ENCODE results near the gene ZMYND8. TPM values are rescaled to one million over a fixed set of nuclear protein-coding genes. Genes with fewer than 3 reads are reported as not detected.

Gene ZMYND8
- total RNA-seq, 3 donors from 2014 or later (not counting 1 experiment from before 2014, with no cell fraction given), result 57.6 to 72.6 (median 69.8) TPM

DNA sequence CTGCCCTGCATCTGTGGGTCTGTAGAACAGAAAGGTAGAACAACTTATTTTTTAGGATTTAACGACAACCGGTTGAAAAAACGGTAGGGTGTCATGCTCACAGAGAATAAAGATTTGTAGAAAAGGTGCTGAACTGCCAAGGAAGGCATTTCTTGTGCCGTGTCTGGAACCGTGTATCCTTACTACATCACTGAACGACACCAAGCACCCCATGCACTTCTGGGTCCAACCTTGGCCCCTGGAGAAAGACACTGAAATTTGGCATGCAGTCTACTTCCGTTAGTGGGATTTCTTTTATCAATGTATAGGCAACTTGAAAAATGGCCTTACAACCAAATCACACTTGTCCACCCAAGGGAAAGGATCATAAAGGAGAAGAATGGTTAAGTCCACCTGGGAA is 145.5 kb downstream of the ZMYND8 start:
- no peak overlapping the region for H3K27ac ChIP-seq (ENCODE audit: low read length)
- H3K27me3 Mint-ChIP-seq (ENCODE audit: low read depth in 2 of 2), result no peaks in the 10 kb centered on the region
- intact Hi-C loops (cut with micrococcal nuclease), result no loop called here
- H3K4me3 ChIP-seq (ENCODE audit: low read length), result no peak overlapping the region
- no peaks in the 10 kb centered on the region for H3K9me3 Mint-ChIP-seq
- no peak overlapping the region for H3K27ac Mint-ChIP-seq
- TF ChIP-seq, protein P1, sequence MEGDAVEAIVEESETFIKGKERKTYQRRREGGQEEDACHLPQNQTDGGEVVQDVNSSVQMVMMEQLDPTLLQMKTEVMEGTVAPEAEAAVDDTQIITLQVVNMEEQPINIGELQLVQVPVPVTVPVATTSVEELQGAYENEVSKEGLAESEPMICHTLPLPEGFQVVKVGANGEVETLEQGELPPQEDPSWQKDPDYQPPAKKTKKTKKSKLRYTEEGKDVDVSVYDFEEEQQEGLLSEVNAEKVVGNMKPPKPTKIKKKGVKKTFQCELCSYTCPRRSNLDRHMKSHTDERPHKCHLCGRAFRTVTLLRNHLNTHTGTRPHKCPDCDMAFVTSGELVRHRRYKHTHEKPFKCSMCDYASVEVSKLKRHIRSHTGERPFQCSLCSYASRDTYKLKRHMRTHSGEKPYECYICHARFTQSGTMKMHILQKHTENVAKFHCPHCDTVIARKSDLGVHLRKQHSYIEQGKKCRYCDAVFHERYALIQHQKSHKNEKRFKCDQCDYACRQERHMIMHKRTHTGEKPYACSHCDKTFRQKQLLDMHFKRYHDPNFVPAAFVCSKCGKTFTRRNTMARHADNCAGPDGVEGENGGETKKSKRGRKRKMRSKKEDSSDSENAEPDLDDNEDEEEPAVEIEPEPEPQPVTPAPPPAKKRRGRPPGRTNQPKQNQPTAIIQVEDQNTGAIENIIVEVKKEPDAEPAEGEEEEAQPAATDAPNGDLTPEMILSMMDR (IDR thresholded peaks at IDR 0.05), result no peak
- no peaks in the 10 kb centered on the region for H3K4me1 ChIP-seq (ENCODE audit: control insufficient read depth, insufficient read depth, low read length)
- no peak for DNase-seq
- H3K27me3 ChIP-seq (ENCODE audit: control insufficient read depth, insufficient read depth, low read length), result no peaks in the 10 kb centered on the region
- WGBS (ENCODE audit: insufficient coverage), result 96% methylated on average over 7 of the region's 7 CpGs
- no peaks in the 10 kb centered on the region for H3K9me3 ChIP-seq (ENCODE audit: control insufficient read depth, insufficient read depth, low read length)
- no peak for ATAC-seq
- H3K4me1 Mint-ChIP-seq, result peaks cover 5% of the 10 kb centered on the region in 2 donors
- peaks cover 13% of the 10 kb centered on the region for H3K36me3 Mint-ChIP-seq
- H3K36me3 ChIP-seq (ENCODE audit: control insufficient read depth, insufficient read depth, low read length), result peaks cover 60% of the 10 kb centered on the region
- H3K4me3 Mint-ChIP-seq, result no peak overlapping the region

DNA sequence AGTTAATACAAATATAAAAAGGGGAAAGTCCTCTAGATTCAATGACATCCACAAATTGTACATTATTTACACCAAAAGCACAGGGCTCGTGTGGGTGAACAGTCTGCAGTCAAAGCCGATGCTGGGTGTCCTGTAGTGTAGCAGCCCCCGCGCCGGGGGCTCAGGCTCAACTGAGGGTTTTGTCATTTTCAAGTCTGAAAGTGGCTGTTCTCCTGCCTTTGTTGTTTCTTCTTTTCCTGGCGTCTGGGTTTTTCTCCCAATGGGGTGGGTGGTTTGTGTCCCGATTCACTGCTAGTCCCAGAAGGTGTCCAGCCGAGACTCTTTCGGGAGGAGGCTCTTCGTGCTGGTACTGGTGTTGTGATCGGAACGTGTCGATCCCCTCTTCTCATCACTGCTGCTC is 146.0 kb downstream of the ZMYND8 start:
- WGBS (ENCODE audit: insufficient coverage), result 97% methylated on average over 12 of the region's 13 CpGs
- TF ChIP-seq, protein P1 (IDR thresholded peaks at IDR 0.05), result no peak
- Mint-ChIP-seq H3K27me3 (ENCODE audit: low read depth in 2 of 2) (no peaks in the 10 kb centered on the region), H3K4me3 (no peak overlapping the region), H3K27ac (no peak overlapping the region), H3K9me3 (no peaks in the 10 kb centered on the region), H3K36me3 (peaks cover 8% of the 10 kb centered on the region), H3K4me1 (no peaks in the 10 kb centered on the region)
- ATAC-seq, result no peak
- Histone ChIP-seq H3K27me3 (ENCODE audit: control insufficient read depth, insufficient read depth, low read length) (no peaks in the 10 kb centered on the region), H3K9me3 (ENCODE audit: control insufficient read depth, insufficient read depth, low read length) (no peaks in the 10 kb centered on the region), H3K4me1 (ENCODE audit: control insufficient read depth, insufficient read depth, low read length) (no peaks in the 10 kb centered on the region), H3K36me3 (ENCODE audit: control insufficient read depth, insufficient read depth, low read length) (peaks cover 55% of the 10 kb centered on the region), H3K27ac (ENCODE audit: low read length) (no peak overlapping the region), H3K4me3 (ENCODE audit: low read length) (no peak overlapping the region)
- no peak for DNase-seq
- intact Hi-C loops (cut with micrococcal nuclease), result no loop called here

DNA sequence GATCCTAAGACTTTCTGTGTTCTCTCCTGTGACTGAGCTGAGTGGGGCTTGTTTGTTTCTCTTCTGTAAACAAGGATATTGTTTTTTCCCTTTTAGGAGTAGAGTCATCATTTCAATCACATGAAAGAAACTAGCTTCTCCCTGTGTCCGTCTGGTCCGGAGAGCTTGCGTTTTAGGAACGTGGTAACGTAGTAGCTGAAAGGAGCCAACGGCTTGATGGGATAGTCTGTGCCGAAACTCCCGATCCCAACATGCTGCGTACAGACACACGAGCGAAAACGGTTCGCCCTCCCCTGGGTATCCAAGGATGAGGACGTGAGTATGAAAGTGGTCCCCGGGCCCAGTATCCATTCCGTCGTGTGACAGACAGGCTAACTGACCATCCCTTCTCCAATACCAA is 146.5 kb downstream of the ZMYND8 start:
- Mint-ChIP-seq H3K4me1 (no peaks in the 10 kb centered on the region), H3K4me3 (no peak overlapping the region), H3K36me3 (peaks cover 7% of the 10 kb centered on the region), H3K27me3 (ENCODE audit: low read depth in 2 of 2) (no peaks in the 10 kb centered on the region), H3K27ac (no peak overlapping the region), H3K9me3 (no peaks in the 10 kb centered on the region)
- WGBS (ENCODE audit: insufficient coverage), result 97% methylated on average over 14 of the region's 17 CpGs
- intact Hi-C loops (cut with micrococcal nuclease), result no loop called here
- no peak for ATAC-seq
- no peaks in the 10 kb centered on the region for H3K27me3 ChIP-seq (ENCODE audit: control insufficient read depth, insufficient read depth, low read length)
- TF ChIP-seq, protein P1 (IDR thresholded peaks at IDR 0.05), result no peak
- H3K4me1 ChIP-seq (ENCODE audit: control insufficient read depth, insufficient read depth, low read length), result no peaks in the 10 kb centered on the region
- no peaks in the 10 kb centered on the region for H3K9me3 ChIP-seq (ENCODE audit: control insufficient read depth, insufficient read depth, low read length)
- peaks cover 52% of the 10 kb centered on the region for H3K36me3 ChIP-seq (ENCODE audit: control insufficient read depth, insufficient read depth, low read length)
- H3K4me3 ChIP-seq (ENCODE audit: low read length), result no peak overlapping the region
- DNase-seq, result no peak
- H3K27ac ChIP-seq (ENCODE audit: low read length), result no peak overlapping the region

- no peaks in the 10 kb centered on the region for H3K4me1 ChIP-seq (ENCODE audit: control insufficient read depth, insufficient read depth, low read length)
- H3K36me3 ChIP-seq (ENCODE audit: control insufficient read depth, insufficient read depth, low read length), result peaks cover 41% of the 10 kb centered on the region
- no peak for DNase-seq
- H3K27ac Mint-ChIP-seq, result no peak overlapping the region
- 95% methylated on average over 18 of the region's 18 CpGs for WGBS (ENCODE audit: insufficient coverage)
- no peak overlapping the region for H3K4me3 Mint-ChIP-seq
- intact Hi-C loops (cut with micrococcal nuclease), result no loop called here
- peaks cover 7% of the 10 kb centered on the region for H3K36me3 Mint-ChIP-seq
- no peak overlapping the region for H3K27ac ChIP-seq (ENCODE audit: low read length)
- no peaks in the 10 kb centered on the region for H3K27me3 ChIP-seq (ENCODE audit: control insufficient read depth, insufficient read depth, low read length)
- H3K4me3 ChIP-seq (ENCODE audit: low read length), result no peak overlapping the region
- TF ChIP-seq, protein P1 (IDR thresholded peaks at IDR 0.05), result no peak
- no peak for ATAC-seq
- no peaks in the 10 kb centered on the region for H3K9me3 Mint-ChIP-seq
- H3K9me3 ChIP-seq (ENCODE audit: control insufficient read depth, insufficient read depth, low read length), result no peaks in the 10 kb centered on the region
- no peaks in the 10 kb centered on the region for H3K4me1 Mint-ChIP-seq
- H3K27me3 Mint-ChIP-seq (ENCODE audit: low read depth in 2 of 2), result no peaks in the 10 kb centered on the region
Measured at GRCh38 chr20:47208534-47209174, 147.8 kb downstream of the ZMYND8 start.
